NB4 (cell line): ENCODE data around the gene GARIN5A.

ENCODE experiments used
- DNase-seq: peaks from one replicate; pipeline ENCODE4 v3.0.0; 2010; ENCODE audit warnings: low read depth
- H3K4me3 ChIP-seq: one replicate; pipeline ENCODE4 v1.5.1; 2011; ENCODE audit warnings: mild to moderate bottlenecking, low read depth, low read length, moderate library complexity
- MYC ChIP-seq: IDR thresholded peaks from 2 replicates; pipeline ENCODE4 v1.6.1; 2011; ENCODE audit warnings: low read depth, low read length
- POLR2A ChIP-seq: IDR thresholded peaks from 2 replicates; pipeline ENCODE4 v1.6.1; 2011; ENCODE audit warnings: mild to moderate bottlenecking; ENCODE audit not compliant: insufficient read length; ENCODE audit errors: extremely low read depth
- TF ChIP-seq, protein P1 (sequence below): IDR thresholded peaks from one replicate; pipeline ENCODE4 v1.5.1; 2012; ENCODE audit warnings: low read depth, low read length
- TF ChIP-seq, protein P2 (sequence below): IDR thresholded peaks from 2 replicates; pipeline ENCODE4 v1.6.1; 2011; ENCODE audit warnings: low read depth, low read length

GARIN5A gene

DNA sequence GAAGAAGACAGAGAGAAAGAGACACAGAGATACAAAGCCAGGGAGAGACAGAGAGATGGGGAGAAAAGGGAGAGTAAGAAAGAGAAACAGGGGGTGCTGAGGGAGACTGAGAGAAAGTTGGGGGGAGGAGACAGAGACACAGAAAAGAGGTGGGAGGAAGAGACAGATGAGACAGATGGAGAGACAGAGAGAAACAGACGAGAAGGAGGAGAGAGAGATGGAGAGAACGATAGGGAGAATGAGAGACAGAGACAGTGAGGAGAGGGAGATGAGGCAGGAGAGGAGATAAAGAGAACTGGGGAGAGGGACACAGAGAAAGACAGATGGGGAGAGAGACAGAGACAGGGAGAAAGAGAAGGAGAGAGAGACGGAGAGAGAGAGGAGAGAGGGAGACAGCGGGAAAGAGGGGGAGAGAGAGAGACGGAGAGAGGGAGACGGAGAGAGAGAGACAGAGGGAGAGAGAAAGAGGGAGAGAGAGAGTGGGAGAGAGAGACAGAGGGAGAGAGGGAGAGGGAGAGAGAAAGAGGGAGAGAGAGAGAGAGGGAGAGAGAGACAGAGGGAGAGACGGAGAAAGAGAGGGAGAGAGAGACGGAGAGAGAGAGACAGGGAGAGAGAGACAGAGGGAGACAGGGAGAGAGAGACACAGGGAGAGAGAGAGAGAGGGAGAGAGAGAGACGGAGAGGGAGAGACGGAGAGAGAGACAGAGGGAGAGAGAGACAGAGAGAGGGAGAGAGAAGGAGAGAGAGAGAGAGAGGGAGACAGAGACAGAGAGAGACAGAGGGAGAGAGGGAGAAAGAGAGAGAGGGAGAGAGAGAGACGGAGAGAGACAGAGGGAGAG, 21.8 kb upstream of the GARIN5A start:
- no peak overlapping the region for H3K4me3 ChIP-seq
- TF ChIP-seq MYC, result no peak
- no peak for TF ChIP-seq POLR2A
- TF ChIP-seq, protein P1, sequence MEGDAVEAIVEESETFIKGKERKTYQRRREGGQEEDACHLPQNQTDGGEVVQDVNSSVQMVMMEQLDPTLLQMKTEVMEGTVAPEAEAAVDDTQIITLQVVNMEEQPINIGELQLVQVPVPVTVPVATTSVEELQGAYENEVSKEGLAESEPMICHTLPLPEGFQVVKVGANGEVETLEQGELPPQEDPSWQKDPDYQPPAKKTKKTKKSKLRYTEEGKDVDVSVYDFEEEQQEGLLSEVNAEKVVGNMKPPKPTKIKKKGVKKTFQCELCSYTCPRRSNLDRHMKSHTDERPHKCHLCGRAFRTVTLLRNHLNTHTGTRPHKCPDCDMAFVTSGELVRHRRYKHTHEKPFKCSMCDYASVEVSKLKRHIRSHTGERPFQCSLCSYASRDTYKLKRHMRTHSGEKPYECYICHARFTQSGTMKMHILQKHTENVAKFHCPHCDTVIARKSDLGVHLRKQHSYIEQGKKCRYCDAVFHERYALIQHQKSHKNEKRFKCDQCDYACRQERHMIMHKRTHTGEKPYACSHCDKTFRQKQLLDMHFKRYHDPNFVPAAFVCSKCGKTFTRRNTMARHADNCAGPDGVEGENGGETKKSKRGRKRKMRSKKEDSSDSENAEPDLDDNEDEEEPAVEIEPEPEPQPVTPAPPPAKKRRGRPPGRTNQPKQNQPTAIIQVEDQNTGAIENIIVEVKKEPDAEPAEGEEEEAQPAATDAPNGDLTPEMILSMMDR, result no peak
- TF ChIP-seq, protein P2, sequence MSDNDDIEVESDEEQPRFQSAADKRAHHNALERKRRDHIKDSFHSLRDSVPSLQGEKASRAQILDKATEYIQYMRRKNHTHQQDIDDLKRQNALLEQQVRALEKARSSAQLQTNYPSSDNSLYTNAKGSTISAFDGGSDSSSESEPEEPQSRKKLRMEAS, result no peak
- no peak for DNase-seq

DNA sequence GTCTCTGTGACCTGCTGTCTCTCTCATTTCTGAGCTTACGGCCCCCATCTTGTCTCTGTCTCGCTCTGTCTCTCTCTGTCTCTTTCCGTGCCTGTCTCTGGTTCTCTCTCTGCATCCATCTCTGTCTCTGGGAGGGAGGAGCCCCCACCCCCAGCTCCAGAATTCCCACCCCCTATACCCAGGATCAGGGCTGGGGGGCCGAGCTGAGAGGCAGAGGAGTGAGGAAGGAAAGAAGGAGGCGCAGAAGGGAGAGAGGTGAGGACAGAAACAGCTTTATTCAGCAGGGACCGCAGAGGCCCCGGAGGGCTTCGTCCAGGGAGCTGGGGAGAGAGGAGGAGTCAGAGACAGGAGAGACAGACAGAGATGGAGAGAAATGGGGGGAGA, 20.4 kb upstream of the GARIN5A start:
- no peak overlapping the region for H3K4me3 ChIP-seq
- DNase-seq, result no peak
- TF ChIP-seq, protein P2, result no peak

DNA sequence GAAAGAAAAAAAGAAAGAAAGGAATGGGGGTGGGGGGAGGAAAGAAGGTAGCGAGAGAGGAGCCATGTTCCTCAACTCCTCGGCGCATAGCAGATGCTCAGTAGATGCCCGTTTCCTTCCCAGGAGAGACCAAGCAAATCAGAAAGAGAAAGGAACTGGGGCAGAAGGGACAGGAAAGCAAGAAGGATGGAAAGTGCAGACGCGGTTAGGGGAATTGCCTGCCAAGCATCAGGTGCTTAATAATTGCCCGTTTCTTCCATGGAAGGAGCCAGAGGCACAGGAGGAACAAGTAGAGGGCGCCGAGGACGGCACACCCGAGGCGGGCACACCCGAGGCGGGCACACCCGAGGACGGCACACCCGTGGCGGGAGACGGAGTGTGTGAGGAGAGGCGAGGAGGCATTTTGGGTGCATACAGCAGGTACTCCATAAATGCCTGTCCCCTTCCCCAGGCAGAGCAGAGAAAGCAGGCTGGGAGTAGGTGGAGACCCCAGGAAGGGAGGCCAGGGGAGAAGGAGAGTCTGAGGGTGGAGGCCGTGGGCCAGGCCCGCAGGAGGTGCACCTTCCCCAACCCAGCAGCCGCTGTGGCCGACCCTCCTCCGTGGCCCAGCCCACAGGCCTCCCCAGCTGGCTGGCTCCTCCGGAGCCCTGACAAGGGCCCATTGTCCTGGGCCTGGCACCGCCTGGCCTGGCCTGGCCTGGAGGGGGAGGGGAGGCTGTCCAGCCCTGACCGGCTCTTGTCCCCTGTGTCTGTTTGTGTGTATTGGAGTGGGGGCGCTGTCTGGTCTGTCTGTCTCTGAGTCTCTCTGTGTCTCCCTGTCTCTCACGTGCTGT, 19.8 kb upstream of the GARIN5A start:
- DNase-seq, result no peak
- TF ChIP-seq, protein P1, result no peak
- TF ChIP-seq, protein P2, result no peak
- TF ChIP-seq MYC (no peak), POLR2A (no peak)
- H3K4me3 ChIP-seq, result no peak overlapping the region

DNA sequence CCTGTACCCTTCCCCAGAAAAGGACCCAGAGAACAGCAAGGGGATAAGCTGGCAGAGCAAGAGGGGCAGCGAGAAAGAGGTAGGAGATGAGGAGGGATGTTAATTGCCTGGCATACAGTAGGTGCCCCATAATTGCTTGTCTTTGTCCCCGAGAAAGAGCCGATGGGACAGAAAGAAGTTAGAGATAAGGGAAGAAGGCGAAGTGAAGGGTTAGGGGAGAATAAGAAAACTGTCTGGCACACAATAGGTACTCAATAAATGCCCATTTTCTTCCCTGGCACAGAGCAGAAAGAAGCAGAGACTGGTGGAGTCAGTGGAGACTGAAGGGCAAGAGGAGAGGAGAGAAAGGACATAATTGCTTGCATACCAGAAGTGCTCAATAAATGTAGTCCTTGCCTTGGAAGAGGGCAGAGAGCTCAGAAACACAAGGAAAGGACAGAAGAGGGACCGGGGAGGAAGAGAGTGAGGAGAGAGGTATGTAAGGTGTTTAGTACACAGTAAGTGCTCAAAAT, 18.4 kb upstream of the GARIN5A start:
- no peak overlapping the region for H3K4me3 ChIP-seq
- TF ChIP-seq, protein P2, result no peak
- TF ChIP-seq POLR2A, result no peak
- no peak for TF ChIP-seq MYC
- TF ChIP-seq, protein P1, result no peak
- no peak for DNase-seq

DNA sequence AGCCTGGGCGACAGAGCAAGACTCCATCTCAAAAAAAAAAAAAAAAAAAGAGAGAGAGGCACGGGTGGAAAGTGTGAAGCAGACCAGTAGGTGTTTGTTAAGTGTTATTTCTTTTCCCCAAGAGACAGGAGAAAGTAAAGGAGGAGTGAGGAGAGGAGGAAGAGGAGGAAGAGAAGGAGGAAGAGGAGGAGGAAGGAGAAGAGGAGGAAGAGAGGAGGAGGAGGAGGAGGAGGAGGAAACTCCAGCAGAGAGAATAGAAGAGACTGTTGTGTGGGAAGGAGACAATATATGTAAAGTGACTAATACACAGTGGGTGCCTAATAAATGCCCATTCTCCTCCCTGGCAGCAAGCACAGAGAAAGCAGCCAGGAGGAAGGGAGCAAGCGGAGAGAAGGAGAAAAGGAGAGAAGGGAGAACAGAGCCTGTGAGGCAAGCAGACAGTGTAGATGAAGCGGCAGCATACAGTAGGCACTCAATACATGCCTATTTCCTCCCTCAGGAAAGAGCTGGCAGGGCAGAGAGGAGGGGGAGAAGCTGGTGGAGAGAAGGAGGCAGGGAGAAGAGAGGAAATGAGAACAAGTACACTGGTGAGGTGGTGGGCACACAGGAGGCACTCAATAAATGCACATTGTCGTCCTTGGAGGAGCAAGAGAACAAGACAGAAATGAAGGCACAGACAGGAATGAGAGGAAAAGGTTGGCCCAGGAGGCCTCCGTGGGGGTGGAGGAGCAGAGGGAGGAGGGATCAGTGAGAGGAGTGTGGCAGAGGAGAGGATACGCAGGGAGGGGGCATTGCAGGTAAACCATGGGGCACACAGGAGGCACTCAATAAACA, 17.8 kb upstream of the GARIN5A start:
- no peak overlapping the region for H3K4me3 ChIP-seq
- DNase-seq, result no peak
- TF ChIP-seq, protein P1, result no peak
- TF ChIP-seq MYC, result no peak
- no peak for TF ChIP-seq POLR2A
- TF ChIP-seq, protein P2, result no peak
